SK-N-SH (cell line): Measurements from ENCODE around the gene PLOD3. TPM values are rescaled to one million over a fixed set of nuclear protein-coding genes. Genes with fewer than 3 reads are reported as not detected.

Experiments used
- CTCF ChIA-PET: fragments of 300-600, 350-600 bp; formaldehyde crosslinking; extraction: SDS; loops from one replicate; lab custom pipeline; 2021; lab: Yijun Ruan, JAX
- POLR2A ChIA-PET: fragments of 350-600 bp; sonication (Branson Sonifier 250); formaldehyde crosslinking; extraction: SDS; loops from one replicate; lab custom pipeline; 2020; ENCODE audit warnings: antibody characterized with exemption, inconsistent platforms; lab: Yijun Ruan, JAX
- DNase-seq: peaks from one replicate; pipeline ENCODE4 v3.0.0; 2012
- H2AFZ ChIP-seq: fragments of 200-600 bp; sonication (generic); 2 replicates; pipeline ENCODE4 v1.8.1; 2016; ENCODE audit warnings: antibody characterized with exemption, mild to moderate bottlenecking, low read depth
- H3F3A ChIP-seq: fragments of 200-600 bp; sonication (generic); replicated peaks from 2 replicates; pipeline ENCODE3; 2016; ENCODE audit warnings: antibody characterized with exemption, mild to moderate bottlenecking; ENCODE audit not compliant: insufficient read depth
- H3K27ac ChIP-seq, 2 experiments: fragments of 200-500 bp in 1 of 2; fragments of 200-600 bp in 1 of 2; sonication (Bioruptor generic) in 1 of 2; sonication (generic), shearing (Covaris generic) in 1 of 2; 2 replicates each; pipeline versions ENCODE4 v1.5.1 to v1.6.1; 2014 to 2016; ENCODE audit warnings: low read depth in 2 of 2, inconsistent platforms in 1 of 2, low read length in 1 of 2, mild to moderate bottlenecking in 1 of 2, mixed read lengths in 1 of 2
- H3K27me3 ChIP-seq: fragments of 200-600 bp; sonication (generic), shearing (Covaris generic); 2 replicates; pipeline ENCODE4 v1.6.1; 2016; ENCODE audit warnings: mixed run types; ENCODE audit not compliant: insufficient read depth
- H3K36me3 ChIP-seq, 2 experiments: fragments of 200-500 bp in 1 of 2; fragments of 200-600 bp in 1 of 2; sonication (Bioruptor generic) in 1 of 2; sonication (generic) in 1 of 2; replicated peaks in 1 of 2; 2 replicates each; pipeline versions ENCODE3 to v1.5.1; 2014 to 2016; ENCODE audit warnings: low read length in 1 of 2, mild to moderate bottlenecking in 1 of 2; ENCODE audit not compliant: insufficient read depth in 2 of 2, control insufficient read depth in 1 of 2
- H3K4me1 ChIP-seq, 2 experiments: fragments of 200-500 bp in 1 of 2; fragments of 200-600 bp in 1 of 2; sonication (Bioruptor generic) in 1 of 2; sonication (generic), shearing (Covaris generic) in 1 of 2; 2 replicates each; pipeline versions ENCODE4 v1.5.1 to v1.6.1; 2014 to 2016; ENCODE audit warnings: low read depth in 1 of 2, low read length in 1 of 2, mixed run types in 1 of 2; ENCODE audit not compliant: insufficient read depth in 2 of 2, control insufficient read depth in 1 of 2
- H3K4me2 ChIP-seq: fragments of 200-600 bp; sonication (generic), shearing (Covaris generic); 2 replicates; pipeline ENCODE4 v1.6.1; 2017; ENCODE audit warnings: mixed run types
- H3K4me3 ChIP-seq, 2 experiments: fragments of 200-500 bp in 1 of 2; fragments of 200-600 bp in 1 of 2; sonication (Bioruptor generic) in 1 of 2; sonication (generic), shearing (Covaris generic) in 1 of 2; 2 replicates each; pipeline versions ENCODE4 v1.5.1 to v1.8.1; 2014 to 2016; ENCODE audit warnings: low read depth in 2 of 2, inconsistent platforms in 1 of 2, low read length in 1 of 2, mild to moderate bottlenecking in 1 of 2, mixed read lengths in 1 of 2, moderate library complexity in 1 of 2
- H3K79me2 ChIP-seq: fragments of 200-600 bp; sonication (generic); 2 replicates; pipeline ENCODE4 v1.8.1; 2017; ENCODE audit warnings: mild to moderate bottlenecking; ENCODE audit not compliant: insufficient read depth
- H3K9ac ChIP-seq: fragments of 200-600 bp; sonication (generic); 2 replicates; pipeline ENCODE4 v1.6.1; 2017; ENCODE audit warnings: mixed run types
- H3K9me2 ChIP-seq: fragments of 200-600 bp; sonication (generic); 2 replicates; pipeline ENCODE4 v1.6.1; 2017; ENCODE audit warnings: mixed run types
- H3K9me3 ChIP-seq: fragments of 200-600 bp; sonication (generic); 2 replicates; pipeline ENCODE4 v1.6.1; 2017; ENCODE audit warnings: mixed run types, mild to moderate bottlenecking, moderate library complexity
- H4K20me1 ChIP-seq: fragments of 200-600 bp; sonication (generic); 2 replicates; pipeline ENCODE4 v1.6.1; 2017; ENCODE audit warnings: mild to moderate bottlenecking, mixed run types; ENCODE audit not compliant: insufficient read depth
- CTCF ChIP-seq: fragments of 200-600 bp; sonication (generic); IDR thresholded peaks from 2 replicates; pipeline ENCODE4 v1.6.1; 2017; ENCODE audit warnings: antibody characterized with exemption, mild to moderate bottlenecking, moderate library complexity
- ELF1 ChIP-seq: IDR thresholded peaks from 2 replicates; pipeline ENCODE4 v1.4.0; 2012
- FOSL2 ChIP-seq: IDR thresholded peaks from 2 replicates; pipeline ENCODE4 v1.4.0; 2012; ENCODE audit warnings: low read depth, mild to moderate bottlenecking, moderate library complexity, borderline replicate concordance
- FOXJ3 ChIP-seq: sonication (generic); formaldehyde crosslinking; IDR thresholded peaks from 2 replicates; pipeline ENCODE4 v1.5.1; 2020; ENCODE audit warnings: mild to moderate bottlenecking, missing genetic modification reagents
- FOXM1 ChIP-seq: IDR thresholded peaks from 2 replicates; pipeline ENCODE4 v1.4.0; 2012; ENCODE audit warnings: low read depth, mild to moderate bottlenecking
- GABPA ChIP-seq: IDR thresholded peaks from 2 replicates; pipeline ENCODE4 v1.4.0; 2012; ENCODE audit warnings: low read depth, mild to moderate bottlenecking
- GATA2 ChIP-seq: sonication (generic); formaldehyde crosslinking; IDR thresholded peaks from 2 replicates; pipeline ENCODE4 v1.5.0; 2020; ENCODE audit warnings: mild to moderate bottlenecking, missing genetic modification reagents
- JUND ChIP-seq: IDR thresholded peaks from 2 replicates; pipeline ENCODE4 v1.4.0; 2012
- MAX ChIP-seq: IDR thresholded peaks from 2 replicates; pipeline ENCODE4 v1.4.0; 2012; ENCODE audit warnings: low read depth
- NFIC ChIP-seq: IDR thresholded peaks from 2 replicates; pipeline ENCODE4 v1.4.0; 2012; ENCODE audit warnings: borderline replicate concordance
- PBX3 ChIP-seq: IDR thresholded peaks from 2 replicates; pipeline ENCODE4; 2012
- RAD21 ChIP-seq: IDR thresholded peaks from 2 replicates; pipeline ENCODE4 v1.6.1; 2012; ENCODE audit warnings: mild to moderate bottlenecking, low read length
- REST ChIP-seq: IDR thresholded peaks from 2 replicates; pipeline ENCODE4 v1.6.1; 2012; ENCODE audit warnings: mild to moderate bottlenecking, low read depth, low read length, moderate library complexity
- RFX5 ChIP-seq: IDR thresholded peaks from 2 replicates; pipeline ENCODE4 v1.6.1; 2012; ENCODE audit warnings: mild to moderate bottlenecking, improper control_type of control experiment, low read length
- RXRA ChIP-seq: IDR thresholded peaks from 2 replicates; pipeline ENCODE4 v1.4.0; 2012; ENCODE audit warnings: low read depth, mild to moderate bottlenecking, borderline replicate concordance
- USF1 ChIP-seq: IDR thresholded peaks from 2 replicates; pipeline ENCODE4 v1.4.0; 2012; ENCODE audit warnings: low read depth, borderline replicate concordance
- WGBS: methylation state at CpG from one replicate; pipeline ENCODE4 v1.1.6; 2017; ENCODE audit warnings: low lambda C conversion rate; 5-methylcytosine and 5-hydroxymethylcytosine counted together
- polyA plus RNA-seq, 3 experiments: library from polyadenylated mRNA; depleted of rRNA; stranded (reverse); fragments of >200 nt; gene quantifications; 2 replicates each; pipeline ENCODE4 v1.2.3, GENCODE V29; 2012
- TF ChIP-seq, protein P1 (sequence below): IDR thresholded peaks from 2 replicates; pipeline ENCODE4 v1.4.0; 2012; ENCODE audit warnings: low read depth, borderline replicate concordance

The PLOD3 gene
- polyA plus RNA-seq, 1 of the 3 experiments (the other 2 are of a cell fraction): 276 TPM

GRCh38 chr7:101223528-101223927 lies 6.1 kb upstream of the PLOD3 start:
- CTCF ChIA-PET: interaction anchor here (1.1 to 3.2 kb wide), 4 partner anchors 11 to 79 kb away, joined by 3 to 15 read pairs (median 5); partner anchors contain the start of gene FIS1
- Histone ChIP-seq H3K36me3 (peaks cover 24 to 48% of the 10 kb centered on the region in 2 experiments), H3K4me1 (peaks cover 0 to 7% of the 10 kb centered on the region in 2 experiments; a peak in 1 of 4 replicates), H3F3A (no peaks in the 10 kb centered on the region), H3K79me2 (peaks cover 40% of the 10 kb centered on the region), H3K27ac (no peak overlapping the region), H3K9me3 (no peaks in the 10 kb centered on the region), H3K4me2 (no peak overlapping the region), H3K27me3 (no peaks in the 10 kb centered on the region), H2AFZ (no peak overlapping the region), H3K9me2 (no peaks in the 10 kb centered on the region), H3K4me3 (no peak overlapping the region), H3K9ac (no peak overlapping the region), H4K20me1 (peaks cover 7% of the 10 kb centered on the region)
- WGBS: 97% methylated on average over 15 of the region's 15 CpGs
- POLR2A ChIA-PET: no interaction called here
- TF ChIP-seq RAD21 (no peak), ELF1 (no peak), GATA2 (CRISPR knock-in tag) (no peak)
- no peak for DNase-seq

- CTCF ChIA-PET: interaction anchor here (1.1 to 3.2 kb wide), 5 partner anchors 21 to 85 kb away, joined by 3 to 15 read pairs (median 5); partner anchors contain the start of gene FIS1
- peaks cover 24 to 42% of the 10 kb centered on the region in 2 experiments for H3K36me3 ChIP-seq
- no peak for DNase-seq
- no peak overlapping the region for H3K9ac ChIP-seq
- peaks cover 44% of the 10 kb centered on the region for H3K79me2 ChIP-seq
- no peaks in the 10 kb centered on the region for H3K27me3 ChIP-seq
- H4K20me1 ChIP-seq: peaks cover 7% of the 10 kb centered on the region
- no peak overlapping the region for H2AFZ ChIP-seq
- no peaks in the 10 kb centered on the region for H3K9me2 ChIP-seq
- H3F3A ChIP-seq: no peaks in the 10 kb centered on the region
- no peak for TF ChIP-seq PBX3
- TF ChIP-seq FOXM1: no peak
- no peak for TF ChIP-seq REST
- no peak for TF ChIP-seq RXRA
- no peak for TF ChIP-seq CTCF
- TF ChIP-seq JUND: no peak
- no peak for TF ChIP-seq USF1
- no peak for TF ChIP-seq GATA2 (CRISPR knock-in tag)
- TF ChIP-seq RAD21: no peak
- TF ChIP-seq MAX: no peak
- TF ChIP-seq GABPA: no peak
- no peak for TF ChIP-seq RFX5
- TF ChIP-seq, protein P1, sequence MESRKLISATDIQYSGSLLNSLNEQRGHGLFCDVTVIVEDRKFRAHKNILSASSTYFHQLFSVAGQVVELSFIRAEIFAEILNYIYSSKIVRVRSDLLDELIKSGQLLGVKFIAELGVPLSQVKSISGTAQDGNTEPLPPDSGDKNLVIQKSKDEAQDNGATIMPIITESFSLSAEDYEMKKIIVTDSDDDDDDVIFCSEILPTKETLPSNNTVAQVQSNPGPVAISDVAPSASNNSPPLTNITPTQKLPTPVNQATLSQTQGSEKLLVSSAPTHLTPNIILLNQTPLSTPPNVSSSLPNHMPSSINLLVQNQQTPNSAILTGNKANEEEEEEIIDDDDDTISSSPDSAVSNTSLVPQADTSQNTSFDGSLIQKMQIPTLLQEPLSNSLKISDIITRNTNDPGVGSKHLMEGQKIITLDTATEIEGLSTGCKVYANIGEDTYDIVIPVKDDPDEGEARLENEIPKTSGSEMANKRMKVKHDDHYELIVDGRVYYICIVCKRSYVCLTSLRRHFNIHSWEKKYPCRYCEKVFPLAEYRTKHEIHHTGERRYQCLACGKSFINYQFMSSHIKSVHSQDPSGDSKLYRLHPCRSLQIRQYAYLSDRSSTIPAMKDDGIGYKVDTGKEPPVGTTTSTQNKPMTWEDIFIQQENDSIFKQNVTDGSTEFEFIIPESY: no peak
- TF ChIP-seq NFIC: no peak
- TF ChIP-seq FOXJ3 (CRISPR knock-in tag): no peak
- no peak for TF ChIP-seq FOSL2
- H3K27ac ChIP-seq: no peak overlapping the region
- H3K4me2 ChIP-seq: no peak overlapping the region
- H3K9me3 ChIP-seq: no peaks in the 10 kb centered on the region
- WGBS: 95% methylated on average over 27 of the region's 27 CpGs
- H3K4me3 ChIP-seq: no peak overlapping the region
- H3K4me1 ChIP-seq: peaks cover 0 to 7% of the 10 kb centered on the region in 2 experiments; a peak in 1 of 4 replicates
- POLR2A ChIA-PET: interaction anchor here (1.1 to 1.4 kb wide), 2 partner anchors 13 to 57 kb away, joined by 3 read pairs; partner anchors contain the start of gene VGF
These were observed 5.0 kb upstream of the PLOD3 start for GRCh38 chr7:101222275-101222830.
